Gastroesophageal sphincter (tissue), 3 donors: Measurements from ENCODE around the gene ANAPC7.

Experiments
- EP300 ChIP-seq: sonication (generic); formaldehyde crosslinking; IDR thresholded peaks from one replicate; pipeline ENCODE4 v1.6.1; 2017; ENCODE audit warnings: antibody characterized with exemption, mild to moderate bottlenecking
- POLR2AphosphoS5 ChIP-seq: sonication (generic); formaldehyde crosslinking; IDR thresholded peaks from one replicate; pipeline ENCODE4 v1.6.1; 2017; ENCODE audit warnings: antibody characterized with exemption
- TF ChIP-seq, protein P1 (sequence below), 4 experiments: fragments of 200-600 bp in 2 of 4; fragments of 450-650 bp in 2 of 4; sonication (generic) in 1 of 4; IDR thresholded peaks; one replicate each; pipeline ENCODE4 v1.5.1; 2017 to 2019; ENCODE audit warnings: antibody characterized with exemption in 4 of 4, mild to moderate bottlenecking in 2 of 4, moderate library complexity in 2 of 4

DNA sequence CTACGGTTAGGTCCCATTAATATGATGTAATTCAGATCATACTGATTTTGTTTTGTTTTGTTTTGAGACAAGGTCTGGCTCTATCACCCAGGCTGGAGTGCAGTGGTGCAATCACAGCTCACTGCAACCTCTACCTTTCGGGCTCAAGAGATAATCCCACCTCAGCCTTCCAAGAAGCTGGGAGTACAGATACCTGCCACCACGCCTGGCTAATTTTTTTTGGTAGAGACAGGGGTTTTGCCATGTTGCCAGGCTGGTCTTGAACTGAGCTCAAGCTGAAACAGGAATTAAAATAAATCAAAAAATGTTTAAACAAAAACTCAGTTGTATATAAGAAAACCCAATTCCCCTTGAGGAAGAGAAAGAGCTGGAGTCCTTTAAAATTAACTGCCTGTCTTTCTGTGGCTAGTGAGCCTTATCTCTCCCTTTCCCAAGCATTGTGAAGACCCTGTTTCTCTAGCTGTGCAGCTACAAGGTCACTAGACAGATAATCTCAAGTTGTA, 17.7 kb upstream of the ANAPC7 start:
- TF ChIP-seq, protein P1, sequence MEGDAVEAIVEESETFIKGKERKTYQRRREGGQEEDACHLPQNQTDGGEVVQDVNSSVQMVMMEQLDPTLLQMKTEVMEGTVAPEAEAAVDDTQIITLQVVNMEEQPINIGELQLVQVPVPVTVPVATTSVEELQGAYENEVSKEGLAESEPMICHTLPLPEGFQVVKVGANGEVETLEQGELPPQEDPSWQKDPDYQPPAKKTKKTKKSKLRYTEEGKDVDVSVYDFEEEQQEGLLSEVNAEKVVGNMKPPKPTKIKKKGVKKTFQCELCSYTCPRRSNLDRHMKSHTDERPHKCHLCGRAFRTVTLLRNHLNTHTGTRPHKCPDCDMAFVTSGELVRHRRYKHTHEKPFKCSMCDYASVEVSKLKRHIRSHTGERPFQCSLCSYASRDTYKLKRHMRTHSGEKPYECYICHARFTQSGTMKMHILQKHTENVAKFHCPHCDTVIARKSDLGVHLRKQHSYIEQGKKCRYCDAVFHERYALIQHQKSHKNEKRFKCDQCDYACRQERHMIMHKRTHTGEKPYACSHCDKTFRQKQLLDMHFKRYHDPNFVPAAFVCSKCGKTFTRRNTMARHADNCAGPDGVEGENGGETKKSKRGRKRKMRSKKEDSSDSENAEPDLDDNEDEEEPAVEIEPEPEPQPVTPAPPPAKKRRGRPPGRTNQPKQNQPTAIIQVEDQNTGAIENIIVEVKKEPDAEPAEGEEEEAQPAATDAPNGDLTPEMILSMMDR (IDR thresholded peaks at IDR 0.05) = no peak
- no peak for TF ChIP-seq EP300
- no peak for TF ChIP-seq POLR2AphosphoS5
